NCI-H2029 treated with DMSO at 0.1 percent for 48 hours (cell line): ENCODE results near the gene XCL1.

ENCODE experiments used
- DNase-seq: peaks from one replicate; lab custom pipeline; 2025; lab: John Stamatoyannopoulos, UW

Gene XCL1

GRCh38 chr1:168605443-168605842, 29.0 kb downstream of the XCL1 start:
- DNase-seq = no peak

- no peak for DNase-seq
Observed at GRCh38 chr1:168606096-168606495, 29.7 kb downstream of the XCL1 start.

- no peak for DNase-seq
Observed at GRCh38 chr1:168607872-168608428, 31.5 kb downstream of the XCL1 start.

GRCh38 chr1:168608796-168609715, 32.7 kb downstream of the XCL1 start:
- no peak for DNase-seq

GRCh38 chr1:168609741-168610510, 33.5 kb downstream of the XCL1 start:
- no peak for DNase-seq

GRCh38 chr1:168613038-168613451, 36.6 kb downstream of the XCL1 start:
- DNase-seq = no peak

GRCh38 chr1:168613691-168614231, 37.4 kb downstream of the XCL1 start:
- no peak for DNase-seq

- no peak for DNase-seq
Observed at GRCh38 chr1:168614235-168614634, 37.8 kb downstream of the XCL1 start.

GRCh38 chr1:168615965-168616364, 39.6 kb downstream of the XCL1 start:
- no peak for DNase-seq

GRCh38 chr1:168617974-168618750, 41.8 kb downstream of the XCL1 start:
- DNase-seq = no peak

GRCh38 chr1:168618886-168619285, 42.5 kb downstream of the XCL1 start:
- no peak for DNase-seq

GRCh38 chr1:168621356-168621755, 45.0 kb downstream of the XCL1 start:
- DNase-seq = no peak

- DNase-seq = no peak
Observed at GRCh38 chr1:168623003-168623828, 46.8 kb downstream of the XCL1 start.

GRCh38 chr1:168623831-168624230, 47.4 kb downstream of the XCL1 start:
- DNase-seq = no peak

GRCh38 chr1:168626326-168626725, 49.9 kb downstream of the XCL1 start:
- DNase-seq = no peak

GRCh38 chr1:168627370-168627769, 51.0 kb downstream of the XCL1 start:
- no peak for DNase-seq

- no peak for DNase-seq
Observed at GRCh38 chr1:168628807-168629206, 52.4 kb downstream of the XCL1 start.

GRCh38 chr1:168629466-168629865, 53.1 kb downstream of the XCL1 start:
- no peak for DNase-seq
